ENCODE results near the gene F8.
"Not testable (repeated sequence)": the region's sequence is repeated elsewhere in the genome, so short reads cannot be mapped to it uniquely, and the experiment has no call there.

The F8 gene

GRCh38 chrX:154824638-154825037, 197.9 kb downstream of the F8 start:
- Histone ChIP-seq H3K27me3 (no peaks in the 10 kb centered on the region), H3K9me3 (no peaks in the 10 kb centered on the region)

GRCh38 chrX:154822029-154822428, 200.5 kb downstream of the F8 start:
- no peaks in the 10 kb centered on the region for H3K27me3 ChIP-seq
- no peak for TF ChIP-seq CTCF (IDR thresholded peaks at IDR 0.05)
- H3K4me1 ChIP-seq (ENCODE audit: control insufficient read depth in 1 of 2, insufficient read depth in 1 of 2, low read depth in 1 of 2, low read length in 1 of 2), result no peaks in the 10 kb centered on the region
- H3K9me3 ChIP-seq, result no peaks in the 10 kb centered on the region
- no peak overlapping the region for H3K4me3 ChIP-seq (ENCODE audit: low read depth in 1 of 2, low read length in 1 of 2)
- H3K36me3 ChIP-seq, result no peaks in the 10 kb centered on the region
- no peak overlapping the region for H3K27ac ChIP-seq

More at GRCh38 chrX:154824638-154825037, 197.9 kb downstream of the F8 start:
- Histone ChIP-seq H3K4me1 (ENCODE audit: control insufficient read depth in 1 of 2, insufficient read depth in 1 of 2, low read depth in 1 of 2, low read length in 1 of 2) (no peaks in the 10 kb centered on the region), H3K36me3 (no peaks in the 10 kb centered on the region), H3K4me3 (ENCODE audit: low read depth in 1 of 2, low read length in 1 of 2) (no peak overlapping the region), H3K27ac (no peak overlapping the region)
- no peak for TF ChIP-seq CTCF (IDR thresholded peaks at IDR 0.05)

- TF ChIP-seq CTCF (IDR thresholded peaks at IDR 0.05), result no peak
- Histone ChIP-seq H3K4me3 (ENCODE audit: low read depth in 1 of 2, low read length in 1 of 2) (no peak overlapping the region), H3K27ac (no peak overlapping the region), H3K27me3 (no peaks in the 10 kb centered on the region), H3K4me1 (ENCODE audit: control insufficient read depth in 1 of 2, insufficient read depth in 1 of 2, low read depth in 1 of 2, low read length in 1 of 2) (no peaks in the 10 kb centered on the region), H3K36me3 (no peaks in the 10 kb centered on the region), H3K9me3 (no peaks in the 10 kb centered on the region)
Measured at GRCh38 chrX:154821523-154821922, 201.0 kb downstream of the F8 start.

GRCh38 chrX:154819771-154820341, 202.7 kb downstream of the F8 start:
- H3K27ac ChIP-seq, result no peak overlapping the region
- no peaks in the 10 kb centered on the region for H3K4me1 ChIP-seq (ENCODE audit: control insufficient read depth in 1 of 2, insufficient read depth in 1 of 2, low read depth in 1 of 2, low read length in 1 of 2)
- no peaks in the 10 kb centered on the region for H3K27me3 ChIP-seq
- no peak overlapping the region for H3K4me3 ChIP-seq (ENCODE audit: low read depth in 1 of 2, low read length in 1 of 2)
- H3K9me3 ChIP-seq, result no peaks in the 10 kb centered on the region
- H3K36me3 ChIP-seq, result no peaks in the 10 kb centered on the region
- TF ChIP-seq CTCF (IDR thresholded peaks at IDR 0.05), result no peak

- Histone ChIP-seq H3K27me3 (no peaks in the 10 kb centered on the region), H3K36me3 (no peaks in the 10 kb centered on the region), H3K4me1 (ENCODE audit: control insufficient read depth in 1 of 2, insufficient read depth in 1 of 2, low read depth in 1 of 2, low read length in 1 of 2) (no peaks in the 10 kb centered on the region), H3K27ac (no peak overlapping the region), H3K4me3 (ENCODE audit: low read depth in 1 of 2, low read length in 1 of 2) (no peak overlapping the region), H3K9me3 (no peaks in the 10 kb centered on the region)
- no peak for TF ChIP-seq CTCF (IDR thresholded peaks at IDR 0.05)
Measured at GRCh38 chrX:154818916-154819770, 203.4 kb downstream of the F8 start.

- H3K27me3 ChIP-seq; H3K36me3 ChIP-seq; H3K9me3 ChIP-seq; H3K4me3 ChIP-seq (ENCODE audit: low read depth in 1 of 2, low read length in 1 of 2); H3K4me1 ChIP-seq (ENCODE audit: control insufficient read depth in 1 of 2, insufficient read depth in 1 of 2, low read depth in 1 of 2, low read length in 1 of 2); H3K27ac ChIP-seq: not testable (repeated sequence)
Measured at GRCh38 chrX:154817048-154817618, 205.4 kb downstream of the F8 start.

- not testable (repeated sequence) for H3K9me3 ChIP-seq; H3K27ac ChIP-seq; H3K27me3 ChIP-seq; H3K36me3 ChIP-seq; H3K4me1 ChIP-seq (ENCODE audit: control insufficient read depth in 1 of 2, insufficient read depth in 1 of 2, low read depth in 1 of 2, low read length in 1 of 2); H3K4me3 ChIP-seq (ENCODE audit: low read depth in 1 of 2, low read length in 1 of 2)
Measured at GRCh38 chrX:154816326-154816898, 206.1 kb downstream of the F8 start.

All from neutrophil (primary cell).